ENCODE results near the gene SACM1L.
"Not testable (repeated sequence)": the region's sequence is repeated elsewhere in the genome, so short reads cannot be mapped to it uniquely, and the experiment has no call there.

- not testable (repeated sequence) for TF ChIP-seq ARNTL (CRISPR knock-in tag; IDR thresholded peaks at IDR 0.05; ENCODE audit: borderline replicate concordance, low read depth); ZC3H10 (CRISPR knock-in tag; IDR thresholded peaks at IDR 0.05); BACH2 (CRISPR knock-in tag; IDR thresholded peaks at IDR 0.05; ENCODE audit: borderline replicate concordance); SNAI2 (CRISPR knock-in tag; IDR thresholded peaks at IDR 0.05); OSR1 (CRISPR knock-in tag; IDR thresholded peaks at IDR 0.05); ISL1 (CRISPR knock-in tag; IDR thresholded peaks at IDR 0.05); PPARA (CRISPR knock-in tag; IDR thresholded peaks at IDR 0.05; ENCODE audit: borderline replicate concordance); GLIS3 (CRISPR knock-in tag; IDR thresholded peaks at IDR 0.05)
These were observed 3.5 kb upstream of the SACM1L start for GRCh38 chr3:45685722-45686121.
